KMS-11 (cell line): ENCODE results near the gene CCDC175.

Source experiments
- H2AFZ ChIP-seq: fragments of 200-600 bp; sonication (generic); 2 replicates; pipeline ENCODE4 v1.6.1; 2016; ENCODE audit warnings: antibody characterized with exemption, mixed run types, low read depth
- H3K27ac ChIP-seq: fragments of 200-600 bp; sonication (generic); 2 replicates; pipeline ENCODE4 v1.6.1; 2016; ENCODE audit warnings: mild to moderate bottlenecking, mixed run types
- H3K27me3 ChIP-seq: fragments of 200-600 bp; sonication (generic); 2 replicates; pipeline ENCODE4 v1.6.1; 2017; ENCODE audit warnings: mild to moderate bottlenecking, low read depth, mixed run types, moderate library complexity; ENCODE audit not compliant: insufficient read depth
- H3K36me3 ChIP-seq: fragments of 200-600 bp; sonication (generic); 2 replicates; pipeline ENCODE4 v1.6.1; 2017; ENCODE audit warnings: mild to moderate bottlenecking, mixed run types; ENCODE audit not compliant: insufficient read depth
- H3K4me1 ChIP-seq: fragments of 200-600 bp; sonication (generic); 2 replicates; pipeline ENCODE4 v1.6.1; 2016; ENCODE audit warnings: mild to moderate bottlenecking, low read depth, mixed run types; ENCODE audit not compliant: poor library complexity, severe bottlenecking
- H3K4me2 ChIP-seq: fragments of 200-600 bp; sonication (generic); 2 replicates; pipeline ENCODE4 v1.7.0; 2016; ENCODE audit warnings: mild to moderate bottlenecking, mixed run types
- H3K4me3 ChIP-seq: fragments of 200-600 bp; sonication (generic); IDR thresholded peaks from 2 replicates; pipeline ENCODE4 v1.6.1; 2017; ENCODE audit warnings: low read depth, low read length, mixed read lengths; ENCODE audit not compliant: insufficient read depth
- H3K79me2 ChIP-seq: fragments of 200-600 bp; sonication (generic); 2 replicates; pipeline ENCODE4 v1.6.1; 2016; ENCODE audit warnings: low read depth, mixed run types; ENCODE audit not compliant: insufficient read depth
- H3K9ac ChIP-seq: fragments of 200-600 bp; sonication (generic); 2 replicates; pipeline ENCODE4 v1.6.1; 2016; ENCODE audit warnings: mild to moderate bottlenecking, mixed run types
- H4K20me1 ChIP-seq: fragments of 200-600 bp; sonication (generic); 2 replicates; pipeline ENCODE4 v1.6.1; 2016; ENCODE audit warnings: mild to moderate bottlenecking, mixed run types; ENCODE audit not compliant: insufficient read depth
- TF ChIP-seq, protein P1 (sequence below): fragments of 200-600 bp; sonication (generic); conservative IDR thresholded peaks from 2 replicates; pipeline ENCODE4 v1.6.1; 2017; ENCODE audit warnings: low read depth, mild to moderate bottlenecking, antibody characterized with exemption, low read length, moderate library complexity, mixed read lengths

CCDC175 gene

DNA sequence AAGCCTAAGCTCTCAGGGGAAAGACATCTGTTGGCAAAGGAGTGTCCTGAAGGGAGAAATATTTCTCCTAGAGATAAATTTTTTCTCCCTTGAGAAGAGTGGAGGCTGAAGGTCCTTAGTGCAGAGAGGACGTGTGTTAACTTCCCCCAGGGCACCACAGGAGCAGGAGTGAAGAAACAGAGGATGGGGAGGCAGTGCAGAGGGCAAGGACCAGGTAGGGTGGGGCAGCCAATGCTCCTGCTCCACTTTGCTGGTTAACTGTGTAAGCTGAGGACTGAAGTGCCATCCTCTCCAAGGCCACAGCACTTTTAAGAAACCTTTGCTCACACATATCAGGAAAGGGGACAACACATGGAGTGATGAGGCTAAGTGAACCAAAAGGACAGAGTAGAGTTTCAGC lies 96.4 kb downstream of the CCDC175 start:
- Histone ChIP-seq H3K9ac (no peak overlapping the region), H3K4me3 (no peak overlapping the region), H4K20me1 (no peaks in the 10 kb centered on the region), H3K36me3 (no peaks in the 10 kb centered on the region), H3K27me3 (no peaks in the 10 kb centered on the region), H2AFZ (no peak overlapping the region), H3K4me2 (no peak overlapping the region), H3K27ac (no peak overlapping the region), H3K79me2 (peaks cover 6% of the 10 kb centered on the region; the same call in 1 of the 2 replicates), H3K4me1 (peaks cover 21% of the 10 kb centered on the region)
- TF ChIP-seq, protein P1, sequence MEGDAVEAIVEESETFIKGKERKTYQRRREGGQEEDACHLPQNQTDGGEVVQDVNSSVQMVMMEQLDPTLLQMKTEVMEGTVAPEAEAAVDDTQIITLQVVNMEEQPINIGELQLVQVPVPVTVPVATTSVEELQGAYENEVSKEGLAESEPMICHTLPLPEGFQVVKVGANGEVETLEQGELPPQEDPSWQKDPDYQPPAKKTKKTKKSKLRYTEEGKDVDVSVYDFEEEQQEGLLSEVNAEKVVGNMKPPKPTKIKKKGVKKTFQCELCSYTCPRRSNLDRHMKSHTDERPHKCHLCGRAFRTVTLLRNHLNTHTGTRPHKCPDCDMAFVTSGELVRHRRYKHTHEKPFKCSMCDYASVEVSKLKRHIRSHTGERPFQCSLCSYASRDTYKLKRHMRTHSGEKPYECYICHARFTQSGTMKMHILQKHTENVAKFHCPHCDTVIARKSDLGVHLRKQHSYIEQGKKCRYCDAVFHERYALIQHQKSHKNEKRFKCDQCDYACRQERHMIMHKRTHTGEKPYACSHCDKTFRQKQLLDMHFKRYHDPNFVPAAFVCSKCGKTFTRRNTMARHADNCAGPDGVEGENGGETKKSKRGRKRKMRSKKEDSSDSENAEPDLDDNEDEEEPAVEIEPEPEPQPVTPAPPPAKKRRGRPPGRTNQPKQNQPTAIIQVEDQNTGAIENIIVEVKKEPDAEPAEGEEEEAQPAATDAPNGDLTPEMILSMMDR = no peak

DNA sequence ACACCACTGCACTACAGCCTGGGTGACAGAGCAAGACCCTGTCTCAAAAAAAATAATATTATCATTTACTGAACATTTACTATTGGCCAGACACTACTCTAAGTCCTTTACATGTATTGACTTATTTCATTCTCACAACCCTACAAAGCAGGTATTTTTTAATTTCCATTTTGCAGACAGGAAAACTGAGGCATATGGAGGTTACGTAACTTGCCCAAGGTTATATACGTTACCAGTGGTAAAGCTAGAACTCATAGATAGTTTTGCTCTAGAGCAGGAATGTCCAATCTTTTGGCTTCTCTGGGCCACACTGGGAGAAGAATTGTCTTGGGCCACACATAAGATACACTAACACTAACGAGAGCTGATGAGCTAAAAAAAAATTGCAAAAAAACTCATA lies 98.1 kb downstream of the CCDC175 start:
- TF ChIP-seq, protein P1 = no peak
- Histone ChIP-seq H3K79me2 (no peaks in the 10 kb centered on the region), H3K27me3 (no peaks in the 10 kb centered on the region), H3K4me2 (no peak overlapping the region), H2AFZ (no peak overlapping the region), H3K36me3 (no peaks in the 10 kb centered on the region), H3K9ac (no peak overlapping the region), H3K4me1 (peaks cover 21% of the 10 kb centered on the region), H4K20me1 (no peaks in the 10 kb centered on the region), H3K27ac (no peak overlapping the region), H3K4me3 (no peak overlapping the region)

DNA sequence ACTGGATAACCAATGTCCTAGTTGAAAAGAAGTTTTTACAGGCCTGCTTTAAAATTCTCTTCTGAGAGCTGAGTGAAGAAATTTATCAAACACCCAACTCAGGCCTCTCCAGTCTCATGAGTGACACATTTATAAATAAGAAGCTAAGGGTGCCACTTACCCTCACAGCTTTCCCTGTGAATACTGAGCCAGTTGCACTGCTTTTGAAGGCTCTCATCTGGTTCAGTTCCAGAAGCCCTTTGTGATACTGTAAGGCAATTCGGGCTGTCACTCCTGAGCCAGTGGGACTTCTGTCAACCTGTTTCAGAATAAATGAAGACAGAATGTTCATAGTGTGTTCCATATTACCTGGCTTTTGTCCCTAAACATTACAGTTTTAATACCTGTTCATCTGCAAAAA lies 100.9 kb downstream of the CCDC175 start:
- no peaks in the 10 kb centered on the region for H3K4me1 ChIP-seq
- TF ChIP-seq, protein P1 = no peak
- H3K27ac ChIP-seq = no peak overlapping the region
- H3K27me3 ChIP-seq = no peaks in the 10 kb centered on the region
- no peaks in the 10 kb centered on the region for H4K20me1 ChIP-seq
- no peak overlapping the region for H3K4me2 ChIP-seq
- no peak overlapping the region for H3K4me3 ChIP-seq
- H2AFZ ChIP-seq = no peak overlapping the region
- no peaks in the 10 kb centered on the region for H3K79me2 ChIP-seq
- no peak overlapping the region for H3K9ac ChIP-seq
- no peaks in the 10 kb centered on the region for H3K36me3 ChIP-seq

DNA sequence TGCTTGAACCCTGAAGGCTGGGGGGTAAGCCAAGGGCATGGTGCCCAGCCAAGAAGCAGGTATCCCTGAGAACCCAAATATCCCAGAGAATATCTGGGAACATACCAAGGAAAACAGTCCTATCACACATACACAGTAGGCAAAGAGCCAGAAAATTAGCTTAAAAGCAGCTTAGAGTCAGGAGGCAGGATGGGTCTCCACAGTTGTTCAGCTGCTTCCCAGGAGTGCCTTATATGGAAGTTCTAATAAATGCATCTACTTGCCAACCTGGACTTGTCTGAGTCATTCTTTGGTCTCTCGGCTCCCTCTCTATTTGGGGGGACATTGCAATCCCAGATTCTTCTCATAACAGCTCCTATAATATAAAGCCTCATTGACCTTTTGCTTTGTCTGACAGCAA lies 102.4 kb downstream of the CCDC175 start:
- no peaks in the 10 kb centered on the region for H3K36me3 ChIP-seq
- H4K20me1 ChIP-seq = no peaks in the 10 kb centered on the region
- TF ChIP-seq, protein P1 = no peak
- H3K4me1 ChIP-seq = no peaks in the 10 kb centered on the region
- H3K9ac ChIP-seq = no peak overlapping the region
- H3K27me3 ChIP-seq = no peaks in the 10 kb centered on the region
- H3K4me3 ChIP-seq = no peak overlapping the region
- no peaks in the 10 kb centered on the region for H3K79me2 ChIP-seq
- H2AFZ ChIP-seq = no peak overlapping the region
- H3K27ac ChIP-seq = no peak overlapping the region
- H3K4me2 ChIP-seq = no peak overlapping the region
